ENCODE data around the gene EXOC1L. TPM values are rescaled to one million over a fixed set of nuclear protein-coding genes. Genes with fewer than 3 reads are reported as not detected.
"Not testable (repeated sequence)": the region's sequence is repeated elsewhere in the genome, so short reads cannot be mapped to it uniquely, and the experiment has no call there.

The EXOC1L gene
- total RNA-seq, 1 donor from 2014 or later = not detected

GRCh38 chr4:55838356-55838755, 18.8 kb downstream of the EXOC1L start:
- no peak for DNase-seq
- Histone ChIP-seq H3K27ac (no peak overlapping the region), H3K9me3 (no peaks in the 10 kb centered on the region), H3K27me3 (no peaks in the 10 kb centered on the region), H3K4me3 (no peak overlapping the region), H3K36me3 (no peaks in the 10 kb centered on the region), H3K4me1 (no peaks in the 10 kb centered on the region)
- no peak for TF ChIP-seq CTCF (IDR thresholded peaks at IDR 0.05)
- intact Hi-C loops (cut with DNase I) = no loop called here
- ATAC-seq = no peak

GRCh38 chr4:55838952-55839351, 19.4 kb downstream of the EXOC1L start:
- H3K36me3 ChIP-seq = no peaks in the 10 kb centered on the region
- intact Hi-C loops (cut with DNase I) = no loop called here
- H3K27ac ChIP-seq = no peak overlapping the region
- no peaks in the 10 kb centered on the region for H3K9me3 ChIP-seq
- DNase-seq (no peak), ATAC-seq (no peak)
- no peaks in the 10 kb centered on the region for H3K4me1 ChIP-seq
- no peaks in the 10 kb centered on the region for H3K27me3 ChIP-seq
- no peak overlapping the region for H3K4me3 ChIP-seq
- TF ChIP-seq CTCF (IDR thresholded peaks at IDR 0.05) = no peak

- H3K36me3 ChIP-seq = no peaks in the 10 kb centered on the region
- no peaks in the 10 kb centered on the region for H3K27me3 ChIP-seq
- ATAC-seq (no peak), DNase-seq (no peak)
- intact Hi-C loops (cut with DNase I) = no loop called here
- H3K4me1 ChIP-seq = no peaks in the 10 kb centered on the region
- H3K27ac ChIP-seq = no peak overlapping the region
- no peak overlapping the region for H3K4me3 ChIP-seq
- H3K9me3 ChIP-seq = no peaks in the 10 kb centered on the region
- TF ChIP-seq CTCF (IDR thresholded peaks at IDR 0.05) = no peak
Measured at GRCh38 chr4:55840956-55841355, 21.4 kb downstream of the EXOC1L start.

- H3K27me3 ChIP-seq; H3K27ac ChIP-seq; DNase-seq; H3K36me3 ChIP-seq; H3K4me3 ChIP-seq; intact Hi-C loops (cut with DNase I); ATAC-seq; H3K9me3 ChIP-seq; H3K4me1 ChIP-seq: not testable (repeated sequence)
Measured at GRCh38 chr4:55841373-55842239, 22.0 kb downstream of the EXOC1L start.

GRCh38 chr4:55842312-55842711, 22.7 kb downstream of the EXOC1L start:
- intact Hi-C loops (cut with DNase I); H3K9me3 ChIP-seq; H3K36me3 ChIP-seq; H3K4me1 ChIP-seq; H3K27me3 ChIP-seq; H3K27ac ChIP-seq; H3K4me3 ChIP-seq; DNase-seq; ATAC-seq: not testable (repeated sequence)

- intact Hi-C loops (cut with DNase I) = no loop called here
- no peak for TF ChIP-seq CTCF (IDR thresholded peaks at IDR 0.05)
- Histone ChIP-seq H3K27ac (no peak overlapping the region), H3K27me3 (no peaks in the 10 kb centered on the region), H3K36me3 (no peaks in the 10 kb centered on the region), H3K9me3 (no peaks in the 10 kb centered on the region), H3K4me3 (no peak overlapping the region), H3K4me1 (peaks cover 7% of the 10 kb centered on the region)
- DNase-seq (no peak), ATAC-seq (no peak)
Measured at GRCh38 chr4:55849724-55850123, 30.1 kb downstream of the EXOC1L start.

Data from upper lobe of right lung (tissue), 1 donor.